Measurements from ENCODE around the gene KRT38. TPM values are rescaled to one million over a fixed set of nuclear protein-coding genes. Genes with fewer than 3 reads are reported as not detected.

KRT38 gene
- total and polyA plus RNA-seq, 2 of the 8 experiments (the other 6 are each of a cell fraction or from before 2014, with no cell fraction given) = not detected

GRCh38 chr17:41404024-41404671, 36.6 kb downstream of the KRT38 start:
- H2BK15ac ChIP-seq (ENCODE audit: low read length) = no peak overlapping the region
- H4K8ac ChIP-seq (ENCODE audit: extremely low read depth, insufficient read depth, low read length) = no peak overlapping the region
- H3K4me1 ChIP-seq (replicated peaks in 1 of 4; ENCODE audit: control insufficient read depth in 3 of 4, insufficient read depth in 4 of 4, low read length in 3 of 4) = no peaks in the 10 kb centered on the region; a peak in 1 of 7 replicates
- WGBS, 2 experiments (ENCODE audit: extremely low coverage in 1 of 2, insufficient coverage in 1 of 2, insufficient read length in 1 of 2, insufficient replicate concordance in 2 of 2, low coverage in 1 of 2, low lambda C conversion rate in 2 of 2, missing lambda C conversion rate in 1 of 2) = 92% methylated on average over 7 of the region's 7 CpGs; no CpG with 5 or more reads in 1 of the 2 experiments
- no peak overlapping the region for H4K5ac ChIP-seq (ENCODE audit: insufficient read length, low read depth, low read length)
- no peak overlapping the region for H3K27ac ChIP-seq (ENCODE audit: low read depth, low read length)
- no peak overlapping the region for H2AK5ac ChIP-seq (ENCODE audit: low read depth, low read length)
- H2BK20ac ChIP-seq (ENCODE audit: low read length) = no peak overlapping the region
- H2BK12ac ChIP-seq (ENCODE audit: low read depth, low read length) = no peak overlapping the region
- no peak overlapping the region for H3K4ac ChIP-seq (replicated peaks; ENCODE audit: insufficient read length, low read depth, low read length)
- no peak overlapping the region for H3K56ac ChIP-seq (replicated peaks; ENCODE audit: insufficient read length, low read depth, low read length)
- H2AFZ ChIP-seq (ENCODE audit: low read length) = no peak overlapping the region
- no peak overlapping the region for H3K14ac ChIP-seq (ENCODE audit: insufficient read length)
- H3K9ac ChIP-seq (replicated peaks in 1 of 4; ENCODE audit: extremely low read depth in 1 of 4, low read depth in 3 of 4, low read length in 3 of 4) = no peak overlapping the region
- ChIA-PET CTCF (ENCODE audit: partially characterized antibody) (interaction anchor here (1.2 to 7.2 kb wide), 10 partner anchors 8 to 244 kb away, joined by 3 to 51 read pairs (median 6); no protein-coding TSS in a partner anchor), POLR2A (ENCODE audit: partially characterized antibody) (no interaction called here)
- H3K9me3 ChIP-seq (ENCODE audit: insufficient read depth in 2 of 2, low read depth in 1 of 2, low read length in 1 of 2) = no peaks in the 10 kb centered on the region
- no peak overlapping the region for H4K91ac ChIP-seq (replicated peaks; ENCODE audit: insufficient read length, low read length)
- H4K20me1 ChIP-seq (replicated peaks in 1 of 2; ENCODE audit: control insufficient read depth in 1 of 2, insufficient read depth in 2 of 2, low read length in 2 of 2) = no peaks in the 10 kb centered on the region
- H3K79me2 ChIP-seq (ENCODE audit: control insufficient read depth in 1 of 2, insufficient read depth in 2 of 2, low read length in 2 of 2) = no peaks in the 10 kb centered on the region
- no peak overlapping the region for H3K4me2 ChIP-seq (ENCODE audit: insufficient read depth in 1 of 2, low read depth in 2 of 2, low read length in 2 of 2)
- H3K23ac ChIP-seq (ENCODE audit: insufficient read length) = no peak overlapping the region
- H2BK120ac ChIP-seq (replicated peaks; ENCODE audit: low read depth, low read length) = no peak overlapping the region
- H2BK5ac ChIP-seq (ENCODE audit: low read depth, low read length) = no peak overlapping the region
- H3K4me3 ChIP-seq (ENCODE audit: extremely low read depth in 1 of 4, insufficient read depth in 2 of 4, low read depth in 3 of 4, low read length in 4 of 4) = no peak overlapping the region
- TF ChIP-seq TBP (IDR thresholded peaks at IDR 0.05; ENCODE audit: low read depth, low read length) (no peak), SP4 (IDR thresholded peaks at IDR 0.05; ENCODE audit: low read length) (no peak), CHD2 (IDR thresholded peaks at IDR 0.05; ENCODE audit: low read length) (no peak), HDAC2 (IDR thresholded peaks at IDR 0.05; ENCODE audit: borderline replicate concordance in 1 of 2, low read depth in 2 of 2, low read length in 2 of 2) (no peak)
- TF ChIP-seq, protein P1, sequence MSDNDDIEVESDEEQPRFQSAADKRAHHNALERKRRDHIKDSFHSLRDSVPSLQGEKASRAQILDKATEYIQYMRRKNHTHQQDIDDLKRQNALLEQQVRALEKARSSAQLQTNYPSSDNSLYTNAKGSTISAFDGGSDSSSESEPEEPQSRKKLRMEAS (IDR thresholded peaks at IDR 0.05) = no peak
- H3K36me3 ChIP-seq (ENCODE audit: control insufficient read depth in 2 of 4, insufficient read depth in 4 of 4, low read length in 3 of 4) = no peaks in the 10 kb centered on the region
- no peak overlapping the region for H3K18ac ChIP-seq (ENCODE audit: extremely low read depth, low read length)
- H3K27me3 ChIP-seq (replicated peaks in 1 of 4; ENCODE audit: control insufficient read depth in 3 of 4, extremely low read depth in 1 of 4, insufficient read depth in 3 of 4, low read length in 3 of 4) = no peaks in the 10 kb centered on the region; a peak in 1 of 7 replicates
- no peaks in the 10 kb centered on the region for H3K23me2 ChIP-seq (ENCODE audit: low read depth, low read length)
- no peaks in the 10 kb centered on the region for H3K79me1 ChIP-seq (ENCODE audit: low read depth, low read length)
- no peak for DNase-seq (ENCODE audit: low read depth in 1 of 2, low spot score in 2 of 2)
- FAIRE-seq = no peak

Data from H1 (cell line).